Activated CD4-positive, alpha-beta T cell treated with anti-CD3 and anti-CD28 coated beads, Interleukin-2, amount 10 ng/mL, durations not matched to agents 24 days and 14 days (primary cell): ENCODE results near the gene LYL1. TPM values are rescaled to one million over a fixed set of nuclear protein-coding genes. Genes with fewer than 3 reads are reported as not detected.

Source experiments
- DNase-seq: peaks from one replicate; pipeline ENCODE4 v3.0.0; 2022
- H3K27ac Mint-ChIP-seq: one replicate; pipeline ENCODE4 v1.8.0; 2022; ENCODE audit warnings: mild to moderate bottlenecking, mixed read lengths
- H3K27me3 Mint-ChIP-seq: one replicate; pipeline ENCODE4 v1.8.0; 2022; ENCODE audit warnings: mixed read lengths
- H3K36me3 Mint-ChIP-seq: one replicate; pipeline ENCODE4 v1.8.0; 2022; ENCODE audit warnings: low read depth, mild to moderate bottlenecking, mixed read lengths
- H3K4me1 Mint-ChIP-seq: one replicate; pipeline ENCODE4 v1.8.0; 2021; ENCODE audit warnings: mixed read lengths
- H3K4me3 Mint-ChIP-seq: one replicate; pipeline ENCODE4 v1.8.0; 2022; ENCODE audit warnings: mild to moderate bottlenecking, moderate library complexity, mixed read lengths
- H3K9me3 Mint-ChIP-seq: one replicate; pipeline ENCODE4 v1.8.0; 2021; ENCODE audit warnings: mixed read lengths
- intact Hi-C: fragments of 100-400 bp; cut with micrococcal nuclease; formaldehyde crosslinking; loops from one replicate; pipeline ENCODE4 v1.15.1; 2023
- total RNA-seq: library from RNA; stranded (reverse); gene quantifications from 2 replicates; pipeline ENCODE4 v1.2.3, GENCODE V29; 2022

LYL1 gene
- total RNA-seq, 1 donor from 2014 or later = 2.4 TPM

- intact Hi-C loops = no loop called here
- DNase-seq = peak; percentile 63
- Mint-ChIP-seq H3K27me3 (peaks cover 3% of the 10 kb centered on the region), H3K4me3 (no peak overlapping the region), H3K4me1 (peaks cover 4% of the 10 kb centered on the region), H3K27ac (no peak overlapping the region), H3K36me3 (no peaks in the 10 kb centered on the region), H3K9me3 (no peaks in the 10 kb centered on the region)
These were observed 13.4 kb downstream of the LYL1 start for GRCh38 chr19:13089139-13089856.

DNA sequence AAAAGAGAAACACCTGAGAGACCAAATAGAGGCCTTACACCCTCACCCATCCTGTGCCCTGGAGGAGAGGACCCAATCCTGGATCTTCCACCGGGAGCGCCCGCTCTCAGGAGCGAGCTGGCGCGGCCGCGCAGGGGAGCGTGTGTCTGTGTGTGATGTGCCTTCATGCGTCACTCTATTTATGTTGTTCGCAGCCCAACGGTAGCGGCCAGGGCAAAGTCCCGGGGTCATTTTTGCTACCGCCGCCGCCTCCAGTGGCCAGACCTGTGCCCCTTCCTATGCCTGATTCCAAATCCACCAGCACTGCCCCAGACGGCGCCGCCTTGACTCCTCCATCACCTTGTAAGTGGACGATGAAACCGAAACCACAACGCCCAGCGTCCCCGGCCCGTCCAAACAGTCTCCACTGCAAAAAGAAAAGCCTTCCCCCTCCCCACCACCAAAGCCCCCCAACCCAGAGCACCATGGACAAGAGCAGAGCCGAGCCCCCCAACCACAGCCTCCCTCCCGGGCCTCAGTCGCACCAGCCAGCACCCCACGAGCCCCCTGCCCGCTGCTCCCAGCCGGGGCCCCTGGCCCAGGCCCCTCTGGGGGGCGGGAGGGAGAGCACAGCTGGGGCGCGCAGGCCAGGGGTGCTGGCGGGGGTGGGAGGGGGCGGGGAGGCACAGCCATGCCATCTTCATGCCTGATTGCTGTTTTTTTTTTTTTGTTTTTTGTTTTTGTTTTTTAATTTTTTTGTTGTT is 14.7 kb downstream of the LYL1 start:
- Mint-ChIP-seq H3K27ac (no peak overlapping the region), H3K4me1 (no peaks in the 10 kb centered on the region), H3K27me3 (no peaks in the 10 kb centered on the region), H3K36me3 (no peaks in the 10 kb centered on the region), H3K9me3 (no peaks in the 10 kb centered on the region), H3K4me3 (no peak overlapping the region)
- no peak for DNase-seq
- intact Hi-C loops = no loop called here

- Mint-ChIP-seq H3K4me3 (no peak overlapping the region), H3K36me3 (no peaks in the 10 kb centered on the region), H3K4me1 (no peaks in the 10 kb centered on the region), H3K27me3 (no peaks in the 10 kb centered on the region), H3K27ac (no peak overlapping the region), H3K9me3 (no peaks in the 10 kb centered on the region)
- intact Hi-C loops = no loop called here
- DNase-seq = no peak
These were observed 15.4 kb downstream of the LYL1 start for GRCh38 chr19:13087295-13087694.

GRCh38 chr19:13086341-13086740 is 16.3 kb downstream of the LYL1 start:
- no peaks in the 10 kb centered on the region for H3K9me3 Mint-ChIP-seq
- no peak for DNase-seq
- no peak overlapping the region for H3K27ac Mint-ChIP-seq
- intact Hi-C loops = no loop called here
- no peaks in the 10 kb centered on the region for H3K36me3 Mint-ChIP-seq
- H3K4me1 Mint-ChIP-seq = no peaks in the 10 kb centered on the region
- no peaks in the 10 kb centered on the region for H3K27me3 Mint-ChIP-seq
- H3K4me3 Mint-ChIP-seq = no peak overlapping the region

DNA sequence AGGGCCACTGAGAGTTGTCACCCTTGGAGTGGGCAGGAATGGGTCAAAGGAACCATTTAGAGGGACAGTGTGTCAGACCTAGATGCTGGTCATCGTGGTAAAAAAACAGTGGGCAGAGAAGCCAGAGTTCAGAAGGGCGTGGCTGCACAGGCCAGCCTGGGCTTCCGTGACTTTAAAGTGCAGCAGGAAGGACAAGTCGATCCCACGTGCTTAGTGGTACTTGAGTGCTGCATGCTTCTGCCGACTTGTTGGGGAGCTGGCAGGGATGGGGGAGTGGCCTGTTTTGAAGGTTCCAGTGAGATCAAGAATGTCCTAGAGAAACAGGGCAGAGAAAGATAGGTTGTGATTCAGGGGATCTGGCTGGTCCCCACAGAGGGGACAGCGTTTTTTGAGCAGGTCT is 17.0 kb downstream of the LYL1 start:
- intact Hi-C loops = no loop called here
- no peak for DNase-seq
- no peaks in the 10 kb centered on the region for H3K27me3 Mint-ChIP-seq
- H3K4me3 Mint-ChIP-seq = no peak overlapping the region
- H3K9me3 Mint-ChIP-seq = no peaks in the 10 kb centered on the region
- no peaks in the 10 kb centered on the region for H3K4me1 Mint-ChIP-seq
- H3K36me3 Mint-ChIP-seq = no peaks in the 10 kb centered on the region
- H3K27ac Mint-ChIP-seq = no peak overlapping the region

DNA sequence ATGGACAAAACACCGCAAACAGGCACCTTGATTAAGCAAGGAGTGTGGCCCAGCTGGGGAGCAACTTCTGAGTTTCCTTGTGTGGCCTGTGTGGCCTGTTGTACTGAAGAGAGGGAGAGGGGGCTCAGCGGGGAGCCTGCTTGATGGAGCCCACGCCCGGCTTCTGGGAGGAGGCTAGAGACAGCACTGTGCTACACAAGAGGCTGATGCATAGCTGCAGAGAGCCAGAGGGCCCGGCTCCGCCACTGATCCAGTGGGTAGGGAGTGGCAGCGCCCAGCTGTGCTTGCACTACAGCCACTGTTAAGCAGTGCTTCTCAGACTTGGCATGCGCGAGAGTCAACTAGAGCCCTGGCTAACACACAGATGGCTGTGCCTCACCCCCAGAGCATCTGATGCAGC is 19.0 kb downstream of the LYL1 start:
- Mint-ChIP-seq H3K27ac (no peak overlapping the region), H3K27me3 (no peaks in the 10 kb centered on the region), H3K4me3 (no peak overlapping the region), H3K4me1 (no peaks in the 10 kb centered on the region), H3K9me3 (no peaks in the 10 kb centered on the region), H3K36me3 (no peaks in the 10 kb centered on the region)
- no peak for DNase-seq
- intact Hi-C loops = no loop called here

DNA sequence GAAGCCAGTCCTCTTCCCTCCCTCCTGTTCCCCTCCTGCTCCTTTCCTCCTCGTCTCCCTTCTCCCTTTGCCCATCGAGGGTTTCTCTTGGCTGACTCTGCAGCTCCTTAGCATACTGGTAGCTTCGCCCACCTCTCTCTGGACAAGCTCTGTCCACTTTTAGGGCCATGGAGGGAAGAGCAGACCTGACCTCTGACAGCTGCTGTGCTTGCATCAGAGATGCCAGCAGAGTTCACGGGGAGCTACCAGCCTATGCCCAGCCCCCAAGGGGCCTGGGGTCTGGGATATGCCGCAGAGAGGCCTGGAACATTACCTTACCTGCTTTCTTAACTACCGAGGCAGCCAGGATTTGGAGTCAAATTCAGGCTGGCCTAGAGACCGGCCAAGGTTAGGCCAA is 19.7 kb downstream of the LYL1 start:
- Mint-ChIP-seq H3K27ac (no peak overlapping the region), H3K4me3 (no peak overlapping the region)
- DNase-seq = no peak

DNA sequence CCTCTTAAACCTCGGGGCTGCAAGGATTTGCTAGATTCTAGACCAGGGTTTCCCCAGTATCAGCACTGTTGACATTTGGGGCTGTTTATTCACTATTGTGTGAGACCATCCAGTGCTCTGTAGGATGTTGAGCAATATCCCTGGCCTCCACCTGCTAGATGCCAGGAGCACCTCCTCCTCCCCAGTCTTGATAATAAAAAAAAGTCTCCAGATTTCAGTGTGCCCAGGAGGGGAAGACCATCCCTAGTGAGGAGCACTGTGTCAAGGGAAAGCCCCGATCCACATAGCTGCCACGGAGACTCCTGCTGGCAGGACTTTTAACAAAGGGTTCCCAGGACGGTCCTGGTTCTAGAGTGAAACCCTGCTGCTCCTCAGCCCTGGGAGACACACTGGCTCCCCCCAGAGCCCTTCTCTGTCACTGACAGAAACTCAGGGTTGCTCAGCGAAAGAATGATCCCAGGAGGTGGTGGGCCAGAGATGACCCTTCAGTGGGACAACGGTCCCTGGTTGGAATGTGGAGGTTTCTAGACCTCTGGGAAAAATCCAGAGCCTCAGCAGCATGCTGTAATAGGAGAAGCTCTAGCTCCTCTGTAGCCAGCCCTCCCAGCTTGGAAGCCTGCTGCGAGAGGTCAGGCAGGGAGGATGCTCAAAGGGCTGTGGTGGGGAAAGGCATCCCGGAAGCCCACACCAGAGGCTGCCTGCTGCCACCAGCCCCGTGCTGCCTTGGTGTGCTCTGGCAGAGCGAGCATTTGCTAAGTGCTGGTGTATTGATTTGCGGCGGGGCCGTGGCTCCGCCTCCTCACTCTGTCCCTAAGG is 20.3 kb downstream of the LYL1 start:
- Mint-ChIP-seq H3K9me3 (no peaks in the 10 kb centered on the region), H3K4me1 (no peaks in the 10 kb centered on the region)
- intact Hi-C loops = no loop called here

More for the DNA sequence above, 19.7 kb downstream of the LYL1 start:
- Mint-ChIP-seq H3K9me3 (no peaks in the 10 kb centered on the region), H3K27me3 (no peaks in the 10 kb centered on the region), H3K36me3 (no peaks in the 10 kb centered on the region), H3K4me1 (no peaks in the 10 kb centered on the region)
- intact Hi-C loops = no loop called here

DNA sequence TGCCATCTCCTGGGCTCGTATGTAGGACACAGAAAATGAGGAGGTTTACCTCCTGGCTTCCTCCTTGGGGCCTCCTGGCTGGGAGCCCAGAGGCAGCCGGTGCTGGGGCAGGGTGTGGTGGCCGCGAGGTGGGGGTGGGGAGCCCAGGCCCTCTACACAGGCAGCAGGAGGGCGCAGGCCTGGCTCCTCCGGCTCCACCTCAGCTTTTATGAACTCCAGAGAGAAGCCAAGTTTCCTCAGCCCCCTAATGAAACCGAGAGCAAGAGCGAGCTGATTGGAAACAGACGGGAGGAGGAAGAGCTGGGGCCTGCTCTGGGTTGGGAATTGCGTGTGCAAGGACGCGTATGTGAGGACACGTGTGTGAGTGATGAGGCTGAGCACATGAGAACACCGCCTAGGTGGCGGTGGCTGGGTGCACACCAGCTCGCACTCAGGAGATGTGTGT is 23.1 kb downstream of the LYL1 start:
- no peaks in the 10 kb centered on the region for H3K4me1 Mint-ChIP-seq
- no peak overlapping the region for H3K27ac Mint-ChIP-seq
- H3K4me3 Mint-ChIP-seq = no peak overlapping the region
- no peaks in the 10 kb centered on the region for H3K27me3 Mint-ChIP-seq
- no peaks in the 10 kb centered on the region for H3K36me3 Mint-ChIP-seq
- intact Hi-C loops = no loop called here
- no peak for DNase-seq
- H3K9me3 Mint-ChIP-seq = no peaks in the 10 kb centered on the region

More for the DNA sequence above, 20.3 kb downstream of the LYL1 start:
- no peaks in the 10 kb centered on the region for H3K36me3 Mint-ChIP-seq
- no peak overlapping the region for H3K4me3 Mint-ChIP-seq
- no peak overlapping the region for H3K27ac Mint-ChIP-seq
- H3K27me3 Mint-ChIP-seq = no peaks in the 10 kb centered on the region
- no peak for DNase-seq

GRCh38 chr19:13078897-13079541 is 23.6 kb downstream of the LYL1 start:
- DNase-seq = no peak
- no peaks in the 10 kb centered on the region for H3K4me1 Mint-ChIP-seq
- H3K27me3 Mint-ChIP-seq = no peaks in the 10 kb centered on the region

GRCh38 chr19:13078381-13078780 is 24.3 kb downstream of the LYL1 start:
- no peak for DNase-seq
- H3K27me3 Mint-ChIP-seq = no peaks in the 10 kb centered on the region
- H3K9me3 Mint-ChIP-seq = no peaks in the 10 kb centered on the region
- no peaks in the 10 kb centered on the region for H3K36me3 Mint-ChIP-seq
- H3K4me3 Mint-ChIP-seq = no peak overlapping the region
- intact Hi-C loops = no loop called here
- no peak overlapping the region for H3K27ac Mint-ChIP-seq
- no peaks in the 10 kb centered on the region for H3K4me1 Mint-ChIP-seq

More at GRCh38 chr19:13078897-13079541, 23.6 kb downstream of the LYL1 start:
- Mint-ChIP-seq H3K4me3 (no peak overlapping the region), H3K27ac (peak overlapping the region; percentile 25), H3K36me3 (no peaks in the 10 kb centered on the region), H3K9me3 (no peaks in the 10 kb centered on the region)
- intact Hi-C loops = no loop called here

- no peaks in the 10 kb centered on the region for H3K4me1 Mint-ChIP-seq
- no peaks in the 10 kb centered on the region for H3K27me3 Mint-ChIP-seq
- intact Hi-C loops = no loop called here
- no peak for DNase-seq
- H3K4me3 Mint-ChIP-seq = no peak overlapping the region
- no peaks in the 10 kb centered on the region for H3K36me3 Mint-ChIP-seq
- no peak overlapping the region for H3K27ac Mint-ChIP-seq
- no peaks in the 10 kb centered on the region for H3K9me3 Mint-ChIP-seq
These were observed 25.4 kb downstream of the LYL1 start for GRCh38 chr19:13077240-13077639.

DNA sequence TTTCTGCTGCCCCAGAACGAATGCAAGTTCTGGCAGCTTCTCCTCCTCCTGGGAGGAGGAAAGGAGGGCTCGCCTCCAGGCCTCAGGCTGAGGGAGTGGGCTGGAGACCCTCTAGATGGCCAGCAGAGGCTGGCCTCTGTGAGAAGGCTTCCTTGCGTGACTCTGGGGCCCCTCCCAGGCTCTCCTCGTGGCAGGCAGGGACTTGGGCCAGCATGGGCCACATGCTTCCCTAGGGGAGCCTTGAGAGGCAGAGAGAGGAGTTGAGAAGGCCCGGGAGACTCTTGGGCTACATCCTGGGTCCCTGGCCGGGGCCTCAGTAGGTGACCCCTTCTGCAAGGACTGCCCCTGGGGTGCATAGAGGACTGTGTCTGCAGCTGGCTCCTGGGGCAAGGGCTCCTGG is 25.9 kb downstream of the LYL1 start:
- no peak for DNase-seq
- intact Hi-C loops = no loop called here
- Mint-ChIP-seq H3K27me3 (no peaks in the 10 kb centered on the region), H3K9me3 (no peaks in the 10 kb centered on the region), H3K4me1 (no peaks in the 10 kb centered on the region), H3K36me3 (no peaks in the 10 kb centered on the region), H3K27ac (no peak overlapping the region), H3K4me3 (no peak overlapping the region)
